GM23248 (cell line): ENCODE data around the gene ALOX15.

Source experiments
- EZH2 ChIP-seq: fragments of 200-600 bp; sonication (generic); IDR thresholded peaks from 2 replicates; pipeline ENCODE4 v1.6.1; 2018; ENCODE audit warnings: antibody characterized with exemption, mild to moderate bottlenecking; ENCODE audit not compliant: insufficient read depth, poor library complexity, severe bottlenecking
- EZH2phosphoT487 ChIP-seq: fragments of 200-600 bp; sonication (generic); IDR thresholded peaks from 2 replicates; pipeline ENCODE4 v1.6.1; 2018; ENCODE audit warnings: antibody characterized with exemption, moderate library complexity, mild to moderate bottlenecking, low read depth; ENCODE audit not compliant: insufficient read depth

DNA sequence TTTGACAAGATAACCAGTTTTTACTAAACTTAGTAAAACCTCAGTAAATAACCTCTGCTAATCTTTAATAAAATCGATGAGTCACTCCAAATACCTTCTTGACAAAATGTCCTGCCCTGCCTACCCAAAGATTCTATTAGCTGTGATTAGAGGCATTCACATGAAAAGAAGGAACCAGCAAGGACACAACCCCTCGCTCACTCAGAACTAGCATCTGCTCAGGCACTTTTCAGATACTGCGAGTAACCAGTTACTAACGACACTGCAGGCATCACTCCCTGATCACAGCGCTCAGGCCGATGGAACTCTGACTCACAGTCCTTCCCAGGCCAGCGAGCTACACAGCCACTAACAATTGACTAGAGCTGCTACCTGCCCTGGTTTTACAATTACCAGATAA, 38.2 kb upstream of the ALOX15 start:
- TF ChIP-seq EZH2 = no peak
- TF ChIP-seq EZH2phosphoT487 = no peak
